ENCODE results near the gene CALCOCO2.

CALCOCO2 gene

DNA sequence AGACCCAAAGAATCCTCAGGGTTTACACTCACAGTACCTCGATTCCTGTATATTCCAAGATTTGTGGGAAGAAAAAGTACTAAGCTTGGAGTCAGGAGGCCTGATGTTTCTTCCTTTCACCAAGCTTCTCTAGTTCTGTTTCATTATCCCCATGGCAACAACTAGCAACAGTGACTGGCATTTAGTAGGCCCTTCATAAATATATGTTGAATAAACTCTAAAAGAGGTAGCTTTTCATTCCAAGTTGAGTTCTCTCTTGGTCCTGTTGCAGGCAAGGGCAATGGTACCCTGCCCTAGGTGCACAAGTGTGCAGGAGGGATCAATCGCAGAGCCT is 76.8 kb downstream of the CALCOCO2 start:
- no peaks in the 10 kb centered on the region for H3K9me3 ChIP-seq (ENCODE audit: control insufficient read depth, insufficient read depth, low read length)
- H3K4me1 ChIP-seq (ENCODE audit: control insufficient read depth, low read length), result peaks cover 26% of the 10 kb centered on the region
- H3F3A ChIP-seq (ENCODE audit: control insufficient read depth, insufficient read depth), result no peaks in the 10 kb centered on the region
- H3K79me2 ChIP-seq (ENCODE audit: control insufficient read depth, low read length), result peaks cover 59% of the 10 kb centered on the region
- peak overlapping the region; percentile 89 for H3K4me3 ChIP-seq (ENCODE audit: low read length)
- H4K20me1 ChIP-seq (ENCODE audit: control insufficient read depth, insufficient read depth, low read depth, low read length), result peaks cover 31% of the 10 kb centered on the region
- TF ChIP-seq EZH2phosphoT487 (IDR thresholded peaks at IDR 0.05; ENCODE audit: borderline replicate concordance, low read length), result no peak
- TF ChIP-seq, protein P1, sequence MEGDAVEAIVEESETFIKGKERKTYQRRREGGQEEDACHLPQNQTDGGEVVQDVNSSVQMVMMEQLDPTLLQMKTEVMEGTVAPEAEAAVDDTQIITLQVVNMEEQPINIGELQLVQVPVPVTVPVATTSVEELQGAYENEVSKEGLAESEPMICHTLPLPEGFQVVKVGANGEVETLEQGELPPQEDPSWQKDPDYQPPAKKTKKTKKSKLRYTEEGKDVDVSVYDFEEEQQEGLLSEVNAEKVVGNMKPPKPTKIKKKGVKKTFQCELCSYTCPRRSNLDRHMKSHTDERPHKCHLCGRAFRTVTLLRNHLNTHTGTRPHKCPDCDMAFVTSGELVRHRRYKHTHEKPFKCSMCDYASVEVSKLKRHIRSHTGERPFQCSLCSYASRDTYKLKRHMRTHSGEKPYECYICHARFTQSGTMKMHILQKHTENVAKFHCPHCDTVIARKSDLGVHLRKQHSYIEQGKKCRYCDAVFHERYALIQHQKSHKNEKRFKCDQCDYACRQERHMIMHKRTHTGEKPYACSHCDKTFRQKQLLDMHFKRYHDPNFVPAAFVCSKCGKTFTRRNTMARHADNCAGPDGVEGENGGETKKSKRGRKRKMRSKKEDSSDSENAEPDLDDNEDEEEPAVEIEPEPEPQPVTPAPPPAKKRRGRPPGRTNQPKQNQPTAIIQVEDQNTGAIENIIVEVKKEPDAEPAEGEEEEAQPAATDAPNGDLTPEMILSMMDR (IDR thresholded peaks at IDR 0.05; ENCODE audit: low read depth, low read length, poor library complexity, severe bottlenecking), result no peak
- peaks cover 36% of the 10 kb centered on the region for H3K36me3 ChIP-seq (ENCODE audit: control insufficient read depth, low read length)
- no peaks in the 10 kb centered on the region for H3K9me2 ChIP-seq (replicated peaks; ENCODE audit: control insufficient read depth, low read length)
- H3K27ac ChIP-seq (ENCODE audit: low read depth, low read length), result peak overlapping the region; percentile 77
- H3K27me3 ChIP-seq (ENCODE audit: control insufficient read depth, low read length), result no peaks in the 10 kb centered on the region
- H3K4me2 ChIP-seq (ENCODE audit: low read length), result peak overlapping the region; percentile 75

DNA sequence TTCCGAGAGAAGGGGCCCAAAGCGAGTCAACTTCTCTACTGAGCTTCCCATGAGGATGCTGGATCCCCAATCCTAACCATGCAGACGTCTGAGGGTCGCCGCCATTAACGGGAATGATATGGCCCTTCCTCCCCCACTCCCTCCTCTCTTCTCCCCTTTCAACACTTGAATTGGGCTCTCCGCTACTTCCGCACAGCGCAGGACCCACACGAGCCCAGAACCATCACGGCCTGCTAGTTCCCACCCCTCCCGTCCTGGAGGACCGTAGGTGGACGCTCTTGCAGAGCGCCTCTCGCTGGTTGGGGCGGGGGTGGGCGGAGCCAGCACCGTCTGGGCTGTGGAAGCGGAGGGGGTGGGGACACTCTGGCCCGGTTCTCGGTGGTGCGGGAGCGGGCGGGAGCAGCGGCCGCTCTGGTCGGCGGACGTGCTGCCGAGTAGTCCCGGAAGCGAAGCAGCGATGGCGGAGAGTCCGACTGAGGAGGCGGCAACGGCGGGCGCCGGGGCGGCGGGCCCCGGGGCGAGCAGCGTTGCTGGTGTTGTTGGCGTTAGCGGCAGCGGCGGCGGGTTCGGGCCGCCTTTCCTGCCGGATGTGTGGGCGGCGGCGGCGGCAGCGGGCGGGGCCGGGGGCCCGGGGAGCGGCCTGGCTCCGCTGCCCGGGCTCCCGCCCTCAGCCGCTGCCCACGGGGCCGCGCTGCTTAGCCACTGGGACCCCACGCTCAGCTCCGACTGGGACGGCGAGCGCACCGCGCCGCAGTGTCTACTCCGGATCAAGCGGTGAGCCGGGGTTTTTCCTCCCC is 77.4 kb downstream of the CALCOCO2 start, which contains the start of gene UBE2Z:
UBE2Z (plus strand) TSS at position 361 of the 797 bp plus-strand sequence; CDS start at position 458, 97 bp downstream.
- peaks cover 31% of the 10 kb centered on the region for H4K20me1 ChIP-seq (ENCODE audit: control insufficient read depth, insufficient read depth, low read depth, low read length)
- H3K9me2 ChIP-seq (replicated peaks; ENCODE audit: control insufficient read depth, low read length), result no peaks in the 10 kb centered on the region
- H3K9me3 ChIP-seq (ENCODE audit: control insufficient read depth, insufficient read depth, low read length), result no peaks in the 10 kb centered on the region
- H3K36me3 ChIP-seq (ENCODE audit: control insufficient read depth, low read length), result peaks cover 42% of the 10 kb centered on the region
- peak within 1 kb of the TSS; percentile 77 for H3K27ac ChIP-seq (ENCODE audit: low read depth, low read length)
- H3K79me2 ChIP-seq (ENCODE audit: control insufficient read depth, low read length), result peaks cover 65% of the 10 kb centered on the region
- H3K27me3 ChIP-seq (ENCODE audit: control insufficient read depth, low read length), result no peaks in the 10 kb centered on the region
- H3F3A ChIP-seq (ENCODE audit: control insufficient read depth, insufficient read depth), result no peaks in the 10 kb centered on the region
- TF ChIP-seq, protein P1 (IDR thresholded peaks at IDR 0.05; ENCODE audit: low read depth, low read length, poor library complexity, severe bottlenecking), result peak; percentile 47
- no peak for TF ChIP-seq EZH2phosphoT487 (IDR thresholded peaks at IDR 0.05; ENCODE audit: borderline replicate concordance, low read length)
- peak within 1 kb of the TSS; percentile 89 for H3K4me3 ChIP-seq (ENCODE audit: low read length)
- peaks cover 28% of the 10 kb centered on the region for H3K4me1 ChIP-seq (ENCODE audit: control insufficient read depth, low read length)
- peak within 1 kb of the TSS; percentile 75 for H3K4me2 ChIP-seq (ENCODE audit: low read length)

DNA sequence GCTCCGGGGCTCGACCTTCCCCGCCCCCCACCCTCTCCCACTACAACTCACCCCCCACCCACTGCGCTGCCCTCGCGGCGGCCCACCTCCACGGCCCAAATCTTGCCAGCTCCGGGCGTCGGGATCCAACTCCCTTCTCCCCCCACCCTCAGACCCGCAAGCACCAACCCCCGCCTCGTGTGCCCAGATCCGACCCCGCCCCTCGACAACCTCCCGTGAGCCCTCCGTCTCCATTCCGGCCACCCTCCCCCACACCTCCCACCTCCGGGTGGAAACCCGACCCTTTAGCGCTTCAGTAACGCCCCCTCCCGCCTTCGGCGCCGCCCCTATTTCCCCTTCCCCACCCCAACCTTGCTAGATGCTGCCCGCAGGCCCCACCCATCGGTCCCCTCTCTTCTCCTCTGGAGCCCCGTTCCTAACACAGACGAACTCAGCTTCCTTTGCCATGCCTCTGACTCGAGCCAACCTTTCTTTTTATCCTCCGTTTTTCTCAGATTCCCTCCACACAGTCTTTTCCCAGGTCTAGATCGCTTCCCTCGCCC is 78.1 kb downstream of the CALCOCO2 start:
- H3K9me2 ChIP-seq (replicated peaks; ENCODE audit: control insufficient read depth, low read length), result no peaks in the 10 kb centered on the region
- H3K36me3 ChIP-seq (ENCODE audit: control insufficient read depth, low read length), result peaks cover 49% of the 10 kb centered on the region
- H3K9me3 ChIP-seq (ENCODE audit: control insufficient read depth, insufficient read depth, low read length), result no peaks in the 10 kb centered on the region
- peak overlapping the region; percentile 89 for H3K4me3 ChIP-seq (ENCODE audit: low read length)
- H3K27ac ChIP-seq (ENCODE audit: low read depth, low read length), result peak overlapping the region; percentile 77
- H3K27me3 ChIP-seq (ENCODE audit: control insufficient read depth, low read length), result no peaks in the 10 kb centered on the region
- H4K20me1 ChIP-seq (ENCODE audit: control insufficient read depth, insufficient read depth, low read depth, low read length), result peaks cover 31% of the 10 kb centered on the region
- H3K4me1 ChIP-seq (ENCODE audit: control insufficient read depth, low read length), result peaks cover 28% of the 10 kb centered on the region
- no peaks in the 10 kb centered on the region for H3F3A ChIP-seq (ENCODE audit: control insufficient read depth, insufficient read depth)
- TF ChIP-seq EZH2phosphoT487 (IDR thresholded peaks at IDR 0.05; ENCODE audit: borderline replicate concordance, low read length), result no peak
- TF ChIP-seq, protein P1 (IDR thresholded peaks at IDR 0.05; ENCODE audit: low read depth, low read length, poor library complexity, severe bottlenecking), result no peak
- peak overlapping the region; percentile 75 for H3K4me2 ChIP-seq (ENCODE audit: low read length)
- peaks cover 72% of the 10 kb centered on the region for H3K79me2 ChIP-seq (ENCODE audit: control insufficient read depth, low read length)
